ENCODE data around the gene VPS39. TPM values are rescaled to one million over a fixed set of nuclear protein-coding genes. Genes with fewer than 3 reads are reported as not detected.

Gene VPS39
- polyA plus RNA-seq, 1 donor (not counting 4 experiments of a cell fraction or from before 2014, with no cell fraction given) = 29.7 TPM

DNA sequence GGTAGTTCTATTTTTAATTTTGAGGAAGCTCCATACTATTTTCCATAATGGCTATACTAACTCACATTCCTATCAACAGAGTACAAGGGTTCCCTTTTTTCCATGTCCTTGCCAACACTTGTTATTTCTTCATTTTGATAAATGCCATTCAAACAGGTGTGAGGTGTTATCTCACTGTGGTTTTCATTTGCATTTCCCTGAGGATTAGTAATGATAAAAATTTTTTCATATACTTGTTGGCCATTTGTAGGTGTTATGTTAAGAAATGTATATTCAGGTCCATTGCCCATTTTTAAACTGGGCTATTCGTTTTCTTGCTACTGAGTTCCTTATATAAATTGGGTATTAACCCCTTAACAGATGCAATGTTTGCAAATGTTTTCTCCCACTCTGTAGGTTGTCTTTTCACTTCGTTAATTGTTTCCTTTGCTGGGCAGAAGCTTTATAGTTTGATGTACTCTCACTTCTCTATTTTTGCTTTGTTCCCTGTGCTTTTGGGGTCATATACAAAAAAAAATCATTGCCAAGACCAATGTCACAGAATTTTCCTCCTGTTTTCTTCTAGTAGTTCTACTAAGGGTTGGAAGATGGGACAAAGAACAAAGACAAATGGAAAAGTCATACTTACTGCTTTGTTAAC, 11.0 kb upstream of the VPS39 start:
- TF ChIP-seq EZH2 (IDR thresholded peaks at IDR 0.05; ENCODE audit: low read length) = no peak
- TF ChIP-seq, protein P1, sequence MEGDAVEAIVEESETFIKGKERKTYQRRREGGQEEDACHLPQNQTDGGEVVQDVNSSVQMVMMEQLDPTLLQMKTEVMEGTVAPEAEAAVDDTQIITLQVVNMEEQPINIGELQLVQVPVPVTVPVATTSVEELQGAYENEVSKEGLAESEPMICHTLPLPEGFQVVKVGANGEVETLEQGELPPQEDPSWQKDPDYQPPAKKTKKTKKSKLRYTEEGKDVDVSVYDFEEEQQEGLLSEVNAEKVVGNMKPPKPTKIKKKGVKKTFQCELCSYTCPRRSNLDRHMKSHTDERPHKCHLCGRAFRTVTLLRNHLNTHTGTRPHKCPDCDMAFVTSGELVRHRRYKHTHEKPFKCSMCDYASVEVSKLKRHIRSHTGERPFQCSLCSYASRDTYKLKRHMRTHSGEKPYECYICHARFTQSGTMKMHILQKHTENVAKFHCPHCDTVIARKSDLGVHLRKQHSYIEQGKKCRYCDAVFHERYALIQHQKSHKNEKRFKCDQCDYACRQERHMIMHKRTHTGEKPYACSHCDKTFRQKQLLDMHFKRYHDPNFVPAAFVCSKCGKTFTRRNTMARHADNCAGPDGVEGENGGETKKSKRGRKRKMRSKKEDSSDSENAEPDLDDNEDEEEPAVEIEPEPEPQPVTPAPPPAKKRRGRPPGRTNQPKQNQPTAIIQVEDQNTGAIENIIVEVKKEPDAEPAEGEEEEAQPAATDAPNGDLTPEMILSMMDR (optimal IDR thresholded peaks at IDR 0.05 in 1 of 3, IDR thresholded peaks at IDR 0.05 in 1 of 3, conservative IDR thresholded peaks at IDR 0.05 in 1 of 3; ENCODE audit: extremely low read depth in 1 of 3, insufficient read depth in 2 of 3, low read length in 3 of 3) = no peak
- no peaks in the 10 kb centered on the region for H3K27me3 ChIP-seq (ENCODE audit: control insufficient read depth, extremely low read depth, insufficient read depth, low read length)
- H3K9me3 ChIP-seq (ENCODE audit: control insufficient read depth, low read depth, low read length) = no peaks in the 10 kb centered on the region
- H2AFZ ChIP-seq (ENCODE audit: control insufficient read depth, low read length) = no peak overlapping the region
- no peaks in the 10 kb centered on the region for H4K20me1 ChIP-seq (ENCODE audit: control insufficient read depth, extremely low read depth, insufficient read depth, low read length)
- H3K36me3 ChIP-seq (ENCODE audit: control insufficient read depth in 2 of 2, extremely low read depth in 1 of 2, insufficient read depth in 2 of 2, low read length in 2 of 2) = peaks cover 4 to 9% of the 10 kb centered on the region in 2 experiments
- H3K27ac ChIP-seq (ENCODE audit: control insufficient read depth, insufficient read depth, low read length) = no peak overlapping the region
- H3K9me1 ChIP-seq (ENCODE audit: control insufficient read depth, extremely low read depth, insufficient read depth, low read length) = no peaks in the 10 kb centered on the region
- dilution Hi-C loops (cut with MboI; ENCODE audit: extremely low pct_ligation_motif_present, low sequenced_read_pairs) = no loop called here
- no peaks in the 10 kb centered on the region for H3K79me2 ChIP-seq (ENCODE audit: control insufficient read depth, insufficient read depth, low read length)
- H3K9ac ChIP-seq (ENCODE audit: control insufficient read depth, extremely low read depth, insufficient read depth, low read length) = no peak overlapping the region
- no peak overlapping the region for H3K4me2 ChIP-seq (ENCODE audit: control insufficient read depth, extremely low read depth, insufficient read depth, low read depth, low read length)
- no peaks in the 10 kb centered on the region for H3K4me1 ChIP-seq (ENCODE audit: control insufficient read depth, extremely low read depth, insufficient read depth, low read length)
- FAIRE-seq (no peak), DNase-seq (ENCODE audit: low read depth, low spot score) (no peak)
- no peak overlapping the region for H3K4me3 ChIP-seq (ENCODE audit: control insufficient read depth in 2 of 3, extremely low read depth in 1 of 3, insufficient read depth in 2 of 3, low read depth in 1 of 3, low read length in 3 of 3)

DNA sequence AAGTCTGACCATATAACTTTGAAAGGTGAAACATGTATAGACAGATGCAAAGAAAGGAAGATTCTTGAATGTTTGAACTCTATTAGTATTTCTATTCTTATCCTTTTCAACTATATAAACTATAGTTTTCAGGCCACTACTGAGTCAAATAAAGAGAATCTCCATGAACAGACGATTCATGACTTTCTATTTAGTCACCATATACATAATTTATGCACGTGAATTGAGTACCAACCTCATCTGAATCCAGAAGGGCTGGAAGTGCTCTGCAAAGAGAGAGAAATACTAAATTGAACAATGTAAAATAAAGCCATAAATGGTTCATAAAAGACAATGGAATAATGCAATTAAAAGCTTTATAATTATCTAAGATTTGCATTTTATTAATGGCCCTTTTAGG, 9.5 kb upstream of the VPS39 start:
- Histone ChIP-seq H3K4me3 (ENCODE audit: control insufficient read depth in 2 of 3, extremely low read depth in 1 of 3, insufficient read depth in 2 of 3, low read depth in 1 of 3, low read length in 3 of 3) (no peak overlapping the region), H3K27ac (ENCODE audit: control insufficient read depth, insufficient read depth, low read length) (no peak overlapping the region), H3K27me3 (ENCODE audit: control insufficient read depth, extremely low read depth, insufficient read depth, low read length) (no peaks in the 10 kb centered on the region), H4K20me1 (ENCODE audit: control insufficient read depth, extremely low read depth, insufficient read depth, low read length) (no peaks in the 10 kb centered on the region), H3K79me2 (ENCODE audit: control insufficient read depth, insufficient read depth, low read length) (no peaks in the 10 kb centered on the region), H2AFZ (ENCODE audit: control insufficient read depth, low read length) (no peak overlapping the region), H3K4me1 (ENCODE audit: control insufficient read depth, extremely low read depth, insufficient read depth, low read length) (no peaks in the 10 kb centered on the region), H3K9ac (ENCODE audit: control insufficient read depth, extremely low read depth, insufficient read depth, low read length) (no peak overlapping the region), H3K9me3 (ENCODE audit: control insufficient read depth, low read depth, low read length) (no peaks in the 10 kb centered on the region), H3K9me1 (ENCODE audit: control insufficient read depth, extremely low read depth, insufficient read depth, low read length) (no peaks in the 10 kb centered on the region), H3K4me2 (ENCODE audit: control insufficient read depth, extremely low read depth, insufficient read depth, low read depth, low read length) (no peak overlapping the region), H3K36me3 (ENCODE audit: control insufficient read depth in 2 of 2, extremely low read depth in 1 of 2, insufficient read depth in 2 of 2, low read length in 2 of 2) (peaks cover 6 to 9% of the 10 kb centered on the region in 2 experiments)
- TF ChIP-seq, protein P1 (optimal IDR thresholded peaks at IDR 0.05 in 1 of 3, IDR thresholded peaks at IDR 0.05 in 1 of 3, conservative IDR thresholded peaks at IDR 0.05 in 1 of 3; ENCODE audit: extremely low read depth in 1 of 3, insufficient read depth in 2 of 3, low read length in 3 of 3) = no peak
- TF ChIP-seq EZH2 (IDR thresholded peaks at IDR 0.05; ENCODE audit: low read length) = no peak
- FAIRE-seq = no peak
- DNase-seq (ENCODE audit: low read depth, low spot score) = no peak
- dilution Hi-C loops (cut with MboI; ENCODE audit: extremely low pct_ligation_motif_present, low sequenced_read_pairs) = no loop called here
